HepG2 (cell line): ENCODE measurements around the gene LTA. TPM values are rescaled to one million over a fixed set of nuclear protein-coding genes. Genes with fewer than 3 reads are reported as not detected.

Source experiments
- ARHGAP35 ChIP-seq: sonication (generic); formaldehyde crosslinking; IDR thresholded peaks from 2 replicates; pipeline ENCODE4 v1.9.0; 2022; ENCODE audit warnings: mild to moderate bottlenecking, inconsistent platforms, moderate library complexity, missing genetic modification reagents, borderline replicate concordance
- CHD2 ChIP-seq: IDR thresholded peaks from 2 replicates; pipeline ENCODE4 v1.6.1; 2011; ENCODE audit warnings: low read depth, low read length, improper control_type of control experiment
- JARID2 ChIP-seq: sonication (generic); formaldehyde crosslinking; IDR thresholded peaks from 2 replicates; pipeline ENCODE4 v1.8.1; 2023; ENCODE audit warnings: missing genetic modification reagents, inconsistent platforms; ENCODE audit not compliant: insufficient replicate concordance
- KDM5B ChIP-seq: sonication (generic); formaldehyde crosslinking; IDR thresholded peaks from 2 replicates; pipeline ENCODE4 v1.4.0; 2020; ENCODE audit warnings: missing genetic modification reagents, mild to moderate bottlenecking, borderline replicate concordance
- KLF16 ChIP-seq, 2 experiments: sonication (generic) in 1 of 2; formaldehyde crosslinking in 1 of 2; IDR thresholded peaks; 2 replicates each; pipeline versions ENCODE4 v1.6.1 to v1.8.0; 2016 to 2023; ENCODE audit warnings: missing genetic modification reagents in 2 of 2, missing compliant biosample characterization in 1 of 2
- MTF1 ChIP-seq: sonication (generic); formaldehyde crosslinking; IDR thresholded peaks from 2 replicates; pipeline ENCODE4 v1.5.0; 2020; ENCODE audit warnings: missing genetic modification reagents
- PAF1 ChIP-seq: IDR thresholded peaks from 2 replicates; pipeline ENCODE4 v1.6.1; 2016; ENCODE audit warnings: missing genetic modification reagents, missing compliant biosample characterization
- RBM22 ChIP-seq: fragments of 200-400 bp; formaldehyde crosslinking; optimal IDR thresholded peaks from 2 replicates; pipeline ENCODE3; 2017; ENCODE audit warnings: mild to moderate bottlenecking, low read length, moderate library complexity
- SAFB2 ChIP-seq: sonication (generic); formaldehyde crosslinking; IDR thresholded peaks from 2 replicates; pipeline ENCODE4 v1.5.1; 2020; ENCODE audit warnings: missing genetic modification reagents, low read depth, mild to moderate bottlenecking, borderline replicate concordance
- SALL1 ChIP-seq: sonication (generic); formaldehyde crosslinking; IDR thresholded peaks from 2 replicates; pipeline ENCODE4 v1.8.0; 2022; ENCODE audit warnings: mild to moderate bottlenecking, missing genetic modification reagents
- SIN3A ChIP-seq: IDR thresholded peaks from 2 replicates; pipeline ENCODE4 v1.6.1; 2011; ENCODE audit warnings: low read depth, mild to moderate bottlenecking, control low read depth, low read length, borderline replicate concordance
- SMARCC2 ChIP-seq: fragments of 450-650 bp; IDR thresholded peaks from 2 replicates; pipeline ENCODE4 v1.6.1; 2017; ENCODE audit warnings: antibody characterized with exemption, mild to moderate bottlenecking
- ZC3H13 ChIP-seq: sonication (generic); formaldehyde crosslinking; IDR thresholded peaks from 2 replicates; pipeline ENCODE4 v1.8.1; 2023; ENCODE audit warnings: mild to moderate bottlenecking, missing genetic modification reagents, moderate library complexity
- ZEB1 ChIP-seq: IDR thresholded peaks from 2 replicates; pipeline ENCODE4 v1.6.1; 2012; ENCODE audit warnings: mild to moderate bottlenecking, low read depth, inconsistent platforms; ENCODE audit not compliant: insufficient replicate concordance
- ZFP1 ChIP-seq: IDR thresholded peaks from 2 replicates; pipeline ENCODE4 v1.6.1; 2016
- ZKSCAN5 ChIP-seq: sonication (generic); formaldehyde crosslinking; IDR thresholded peaks from 2 replicates; pipeline ENCODE4 v1.5.1; 2020; ENCODE audit warnings: mild to moderate bottlenecking, missing genetic modification reagents
- ZNF292 ChIP-seq: sonication (generic); formaldehyde crosslinking; IDR thresholded peaks from 2 replicates; pipeline ENCODE4 v1.8.1; 2022; ENCODE audit warnings: mild to moderate bottlenecking, low read depth, missing genetic modification reagents, borderline replicate concordance
- ZNF737 ChIP-seq: sonication (generic); formaldehyde crosslinking; IDR thresholded peaks from 2 replicates; pipeline ENCODE4 v1.5.0; 2020; ENCODE audit warnings: missing genetic modification reagents, mild to moderate bottlenecking, borderline replicate concordance
- ZNF775 ChIP-seq: sonication (generic); formaldehyde crosslinking; IDR thresholded peaks from 2 replicates; pipeline ENCODE4 v1.4.0; 2020; ENCODE audit warnings: missing genetic modification reagents, mild to moderate bottlenecking, moderate library complexity, borderline replicate concordance
- polyA plus RNA-seq, 8 experiments: library from polyadenylated mRNA; depleted of rRNA in 3 of 8; stranded (reverse) in 7 of 8; unstranded in 1 of 8; fragments of >200 nt; fragmentation: Illumina TruSeq in 4 of 8; extraction: Trizol in 4 of 8; gene quantifications; 2 replicates each; pipeline versions ENCODE4 v1.2.1 to v1.2.3, GENCODE V29; 2011 to 2016; ENCODE audit warnings: low read depth in 4 of 8, missing spikeins in 1 of 8, mixed read lengths in 1 of 8; ENCODE audit not compliant: insufficient read depth in 1 of 8
- total RNA-seq, 5 experiments: library from RNA; depleted of rRNA; stranded (reverse); fragments of >200 nt; fragmentation: Illumina TruSeq; extraction: Trizol; gene quantifications; 2 replicates each; pipeline ENCODE4 v1.2.3, GENCODE V29; 2016; ENCODE audit warnings: low read depth in 1 of 5
- TF ChIP-seq, protein P1 (sequence below): sonication (generic); formaldehyde crosslinking; IDR thresholded peaks from 2 replicates; pipeline ENCODE4 v1.4.0; 2020; ENCODE audit warnings: missing genetic modification reagents, mild to moderate bottlenecking, borderline replicate concordance
- TF ChIP-seq, protein P2 (sequence below): sonication (generic); formaldehyde crosslinking; IDR thresholded peaks from 2 replicates; pipeline ENCODE4 v1.5.1; 2020; ENCODE audit warnings: missing genetic modification reagents, mild to moderate bottlenecking, borderline replicate concordance
- TF ChIP-seq, protein P3 (sequence below): sonication (generic); formaldehyde crosslinking; IDR thresholded peaks from 2 replicates; pipeline ENCODE4 v1.8.1; 2023; ENCODE audit warnings: mild to moderate bottlenecking, missing genetic modification reagents

The LTA gene
- total and polyA plus RNA-seq, 2 of the 13 experiments (the other 11 are each of a cell fraction or from before 2014, with no cell fraction given): 0.09 TPM; not detected in 1

DNA sequence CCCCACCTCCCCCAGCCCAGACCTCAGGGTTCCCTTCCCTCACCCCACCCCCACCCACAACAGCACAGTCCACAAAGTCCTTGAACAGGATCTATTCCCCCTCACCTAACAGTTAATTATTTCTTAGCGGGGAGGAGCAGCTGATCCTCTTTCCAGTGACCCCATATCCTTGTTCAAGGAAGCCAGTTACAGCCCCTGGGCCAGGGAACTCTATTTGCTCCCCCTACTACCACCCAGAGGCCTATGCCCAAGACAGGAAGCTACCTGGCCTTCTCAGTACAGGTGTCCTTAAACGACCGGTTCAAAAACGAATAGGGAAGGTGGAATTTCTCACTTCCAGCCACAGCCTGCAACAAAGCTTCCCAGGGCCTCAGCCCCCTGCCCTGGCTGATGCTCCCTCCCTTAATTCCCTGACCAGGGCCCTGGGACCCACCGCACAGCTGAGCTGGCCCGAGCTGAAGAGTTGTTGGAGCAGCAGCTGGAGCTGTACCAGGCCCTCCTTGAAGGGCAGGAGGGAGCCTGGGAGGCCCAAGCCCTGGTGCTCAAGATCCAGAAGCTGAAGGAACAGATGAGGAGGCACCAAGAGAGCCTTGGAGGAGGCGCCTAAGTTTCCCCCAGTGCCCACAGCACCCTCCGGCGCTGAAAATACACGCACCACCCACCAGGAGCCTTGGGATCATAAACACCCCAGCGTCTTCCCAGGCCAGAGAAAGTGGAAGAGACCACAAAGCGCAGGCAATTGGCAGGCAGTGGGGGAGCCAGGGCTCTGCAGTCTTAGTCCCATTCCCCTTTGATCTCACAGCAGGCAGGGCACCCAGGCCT is 42.5 kb upstream of the LTA start (continued):
- TF ChIP-seq ZNF292 (no peak), ZEB1 (peak; percentile 64), SAFB2 (CRISPR knock-in tag) (no peak), MTF1 (peak; percentile 72; the same call in 1 of the 2 replicates), CHD2 (no peak), ZC3H13 (CRISPR knock-in tag) (peak; percentile 16; the same call in 1 of the 2 replicates), ARHGAP35 (no peak), RBM22 (peak; percentile 98), ZFP1 (CRISPR knock-in tag) (no peak), PAF1 (CRISPR knock-in tag) (0 out of 2 replicates have a peak, but pooled peaks have one; percentile 26), ZNF775 (peak; percentile 59; the same call in 1 of the 2 replicates), KLF16 (CRISPR knock-in tag; IDR thresholded peaks at IDR 0.05) (peak in 1 of 2 experiments; percentile 63; a peak in 2 of 4 replicates), KDM5B (no peak), ZNF737 (CRISPR knock-in tag) (0 out of 2 replicates have a peak, but pooled peaks have one; percentile 33), SMARCC2 (no peak), JARID2 (CRISPR knock-in tag) (no peak), SIN3A (peak; percentile 43; the same call in 1 of the 2 replicates), ZKSCAN5 (CRISPR knock-in tag) (no peak), SALL1 (CRISPR knock-in tag) (0 out of 2 replicates have a peak, but pooled peaks have one; percentile 4)
- TF ChIP-seq, protein P1, sequence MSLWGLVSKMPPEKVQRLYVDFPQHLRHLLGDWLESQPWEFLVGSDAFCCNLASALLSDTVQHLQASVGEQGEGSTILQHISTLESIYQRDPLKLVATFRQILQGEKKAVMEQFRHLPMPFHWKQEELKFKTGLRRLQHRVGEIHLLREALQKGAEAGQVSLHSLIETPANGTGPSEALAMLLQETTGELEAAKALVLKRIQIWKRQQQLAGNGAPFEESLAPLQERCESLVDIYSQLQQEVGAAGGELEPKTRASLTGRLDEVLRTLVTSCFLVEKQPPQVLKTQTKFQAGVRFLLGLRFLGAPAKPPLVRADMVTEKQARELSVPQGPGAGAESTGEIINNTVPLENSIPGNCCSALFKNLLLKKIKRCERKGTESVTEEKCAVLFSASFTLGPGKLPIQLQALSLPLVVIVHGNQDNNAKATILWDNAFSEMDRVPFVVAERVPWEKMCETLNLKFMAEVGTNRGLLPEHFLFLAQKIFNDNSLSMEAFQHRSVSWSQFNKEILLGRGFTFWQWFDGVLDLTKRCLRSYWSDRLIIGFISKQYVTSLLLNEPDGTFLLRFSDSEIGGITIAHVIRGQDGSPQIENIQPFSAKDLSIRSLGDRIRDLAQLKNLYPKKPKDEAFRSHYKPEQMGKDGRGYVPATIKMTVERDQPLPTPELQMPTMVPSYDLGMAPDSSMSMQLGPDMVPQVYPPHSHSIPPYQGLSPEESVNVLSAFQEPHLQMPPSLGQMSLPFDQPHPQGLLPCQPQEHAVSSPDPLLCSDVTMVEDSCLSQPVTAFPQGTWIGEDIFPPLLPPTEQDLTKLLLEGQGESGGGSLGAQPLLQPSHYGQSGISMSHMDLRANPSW: no peak
- TF ChIP-seq, protein P2, sequence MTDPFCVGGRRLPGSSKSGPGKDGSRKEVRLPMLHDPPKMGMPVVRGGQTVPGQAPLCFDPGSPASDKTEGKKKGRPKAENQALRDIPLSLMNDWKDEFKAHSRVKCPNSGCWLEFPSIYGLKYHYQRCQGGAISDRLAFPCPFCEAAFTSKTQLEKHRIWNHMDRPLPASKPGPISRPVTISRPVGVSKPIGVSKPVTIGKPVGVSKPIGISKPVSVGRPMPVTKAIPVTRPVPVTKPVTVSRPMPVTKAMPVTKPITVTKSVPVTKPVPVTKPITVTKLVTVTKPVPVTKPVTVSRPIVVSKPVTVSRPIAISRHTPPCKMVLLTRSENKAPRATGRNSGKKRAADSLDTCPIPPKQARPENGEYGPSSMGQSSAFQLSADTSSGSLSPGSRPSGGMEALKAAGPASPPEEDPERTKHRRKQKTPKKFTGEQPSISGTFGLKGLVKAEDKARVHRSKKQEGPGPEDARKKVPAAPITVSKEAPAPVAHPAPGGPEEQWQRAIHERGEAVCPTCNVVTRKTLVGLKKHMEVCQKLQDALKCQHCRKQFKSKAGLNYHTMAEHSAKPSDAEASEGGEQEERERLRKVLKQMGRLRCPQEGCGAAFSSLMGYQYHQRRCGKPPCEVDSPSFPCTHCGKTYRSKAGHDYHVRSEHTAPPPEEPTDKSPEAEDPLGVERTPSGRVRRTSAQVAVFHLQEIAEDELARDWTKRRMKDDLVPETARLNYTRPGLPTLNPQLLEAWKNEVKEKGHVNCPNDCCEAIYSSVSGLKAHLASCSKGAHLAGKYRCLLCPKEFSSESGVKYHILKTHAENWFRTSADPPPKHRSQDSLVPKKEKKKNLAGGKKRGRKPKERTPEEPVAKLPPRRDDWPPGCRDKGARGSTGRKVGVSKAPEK (CRISPR knock-in tag): no peak
- TF ChIP-seq, protein P3, sequence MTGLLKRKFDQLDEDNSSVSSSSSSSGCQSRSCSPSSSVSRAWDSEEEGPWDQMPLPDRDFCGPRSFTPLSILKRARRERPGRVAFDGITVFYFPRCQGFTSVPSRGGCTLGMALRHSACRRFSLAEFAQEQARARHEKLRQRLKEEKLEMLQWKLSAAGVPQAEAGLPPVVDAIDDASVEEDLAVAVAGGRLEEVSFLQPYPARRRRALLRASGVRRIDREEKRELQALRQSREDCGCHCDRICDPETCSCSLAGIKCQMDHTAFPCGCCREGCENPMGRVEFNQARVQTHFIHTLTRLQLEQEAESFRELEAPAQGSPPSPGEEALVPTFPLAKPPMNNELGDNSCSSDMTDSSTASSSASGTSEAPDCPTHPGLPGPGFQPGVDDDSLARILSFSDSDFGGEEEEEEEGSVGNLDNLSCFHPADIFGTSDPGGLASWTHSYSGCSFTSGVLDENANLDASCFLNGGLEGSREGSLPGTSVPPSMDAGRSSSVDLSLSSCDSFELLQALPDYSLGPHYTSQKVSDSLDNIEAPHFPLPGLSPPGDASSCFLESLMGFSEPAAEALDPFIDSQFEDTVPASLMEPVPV: 0 out of 2 replicates have a peak, but pooled peaks have one; percentile 31
